SH-SY5Y (cell line): ENCODE results near the gene IFNAR1.

Source experiments
- GATA2 ChIP-seq: IDR thresholded peaks from 2 replicates; pipeline ENCODE4 v1.6.1; 2011; ENCODE audit warnings: mild to moderate bottlenecking, low read depth, low read length
- GATA3 ChIP-seq: IDR thresholded peaks from 2 replicates; pipeline ENCODE4 v1.6.1; 2011; ENCODE audit warnings: low read depth, mild to moderate bottlenecking, low read length, moderate library complexity

GRCh38 chr21:33305938-33306337 is 18.8 kb upstream of the IFNAR1 start:
- no peak for TF ChIP-seq GATA2
- TF ChIP-seq GATA3: no peak
